ENCODE data around the gene CFAP100. TPM values are rescaled to one million over a fixed set of nuclear protein-coding genes. Genes with fewer than 3 reads are reported as not detected.

CFAP100 gene
- total RNA-seq, 1 donor from 2014 or later: not detected

- Histone ChIP-seq H3F3A (ENCODE audit: low read depth) (no peaks in the 10 kb centered on the region), H3K9me3 (ENCODE audit: low read depth) (no peaks in the 10 kb centered on the region), H3K4me2 (no peak overlapping the region), H3K4me1 (no peaks in the 10 kb centered on the region), H3K79me2 (ENCODE audit: low read depth) (no peaks in the 10 kb centered on the region), H2AFZ (replicated peaks) (no peak overlapping the region), H4K20me1 (ENCODE audit: low read depth) (no peaks in the 10 kb centered on the region), H3K4me3 (no peak overlapping the region), H3K36me3 (no peaks in the 10 kb centered on the region), H3K27me3 (no peaks in the 10 kb centered on the region), H3K9ac (no peak overlapping the region), H3K27ac (no peak overlapping the region)
- peaks cover 3% of the 10 kb centered on the region for H3K27me3 Mint-ChIP-seq (ENCODE audit: insufficient read depth, low read depth)
- TF ChIP-seq EZH2phosphoT487 (IDR thresholded peaks at IDR 0.05) (no peak), CTCF (IDR thresholded peaks at IDR 0.05) (no peak), EZH2 (IDR thresholded peaks at IDR 0.05) (no peak)
- no peaks in the 10 kb centered on the region for H3K9me3 Mint-ChIP-seq
- H3K27ac Mint-ChIP-seq: peak overlapping the region; percentile 53
- no peak overlapping the region for H3K4me3 Mint-ChIP-seq
- H3K36me3 Mint-ChIP-seq: peaks cover 10% of the 10 kb centered on the region
- no peak for DNase-seq (ENCODE audit: low spot score)
- peaks cover 10% of the 10 kb centered on the region for H3K4me1 Mint-ChIP-seq
These were observed 38.4 kb downstream of the CFAP100 start for GRCh38 chr3:126433105-126433430.

- H3K4me3 ChIP-seq: no peak overlapping the region
- H3K79me2 ChIP-seq (ENCODE audit: low read depth): no peaks in the 10 kb centered on the region
- H3K9me3 ChIP-seq (ENCODE audit: low read depth): no peaks in the 10 kb centered on the region
- no peaks in the 10 kb centered on the region for H3K36me3 ChIP-seq
- no peak overlapping the region for H3K4me2 ChIP-seq
- peaks cover 10% of the 10 kb centered on the region for H3K36me3 Mint-ChIP-seq
- TF ChIP-seq EZH2phosphoT487 (IDR thresholded peaks at IDR 0.05): no peak
- TF ChIP-seq EZH2 (IDR thresholded peaks at IDR 0.05): no peak
- TF ChIP-seq CTCF (IDR thresholded peaks at IDR 0.05): no peak
- no peaks in the 10 kb centered on the region for H4K20me1 ChIP-seq (ENCODE audit: low read depth)
- H3K27me3 Mint-ChIP-seq (ENCODE audit: insufficient read depth, low read depth): peaks cover 3% of the 10 kb centered on the region
- no peak for DNase-seq (ENCODE audit: low spot score)
- no peak overlapping the region for H2AFZ ChIP-seq (replicated peaks)
- H3K9ac ChIP-seq: no peak overlapping the region
- peaks cover 10% of the 10 kb centered on the region for H3K4me1 Mint-ChIP-seq
- H3K27ac Mint-ChIP-seq: peak overlapping the region; percentile 53
- no peaks in the 10 kb centered on the region for H3K27me3 ChIP-seq
- no peaks in the 10 kb centered on the region for H3F3A ChIP-seq (ENCODE audit: low read depth)
- no peaks in the 10 kb centered on the region for H3K9me3 Mint-ChIP-seq
- no peak overlapping the region for H3K4me3 Mint-ChIP-seq
- H3K4me1 ChIP-seq: no peaks in the 10 kb centered on the region
- no peak overlapping the region for H3K27ac ChIP-seq
These were observed 39.0 kb downstream of the CFAP100 start for GRCh38 chr3:126433496-126434263.

- no peaks in the 10 kb centered on the region for H3F3A ChIP-seq (ENCODE audit: low read depth)
- no peaks in the 10 kb centered on the region for H4K20me1 ChIP-seq (ENCODE audit: low read depth)
- no peaks in the 10 kb centered on the region for H3K79me2 ChIP-seq (ENCODE audit: low read depth)
- H3K4me3 ChIP-seq: no peak overlapping the region
- H3K4me2 ChIP-seq: no peak overlapping the region
- Mint-ChIP-seq H3K9me3 (no peaks in the 10 kb centered on the region), H3K4me3 (no peak overlapping the region), H3K4me1 (peaks cover 12% of the 10 kb centered on the region), H3K27me3 (ENCODE audit: insufficient read depth, low read depth) (peaks cover 3% of the 10 kb centered on the region), H3K36me3 (peaks cover 10% of the 10 kb centered on the region), H3K27ac (peak overlapping the region; percentile 44)
- no peak overlapping the region for H3K27ac ChIP-seq
- no peaks in the 10 kb centered on the region for H3K9me3 ChIP-seq (ENCODE audit: low read depth)
- no peak overlapping the region for H3K9ac ChIP-seq
- peaks cover 2% of the 10 kb centered on the region for H3K4me1 ChIP-seq
- H2AFZ ChIP-seq (replicated peaks): no peak overlapping the region
- no peak for DNase-seq (ENCODE audit: low spot score)
- no peaks in the 10 kb centered on the region for H3K36me3 ChIP-seq
- TF ChIP-seq EZH2phosphoT487 (IDR thresholded peaks at IDR 0.05) (no peak), CTCF (IDR thresholded peaks at IDR 0.05) (no peak), EZH2 (IDR thresholded peaks at IDR 0.05) (no peak)
- H3K27me3 ChIP-seq: no peaks in the 10 kb centered on the region
These were observed 39.5 kb downstream of the CFAP100 start for GRCh38 chr3:126434264-126434590.

Data from neural progenitor cell (in vitro differentiated cells).